C1 segment of cervical spinal cord (tissue), 14 donors: ENCODE results near the gene AFMID.
A peak's percentile ranks its signal among the peaks of the same experiment; 100 is the strongest.

Source experiments
- DNase-seq, 14 donors: peaks; one replicate each; lab custom pipeline; 2025; lab: John Stamatoyannopoulos, UW

Gene AFMID

DNA sequence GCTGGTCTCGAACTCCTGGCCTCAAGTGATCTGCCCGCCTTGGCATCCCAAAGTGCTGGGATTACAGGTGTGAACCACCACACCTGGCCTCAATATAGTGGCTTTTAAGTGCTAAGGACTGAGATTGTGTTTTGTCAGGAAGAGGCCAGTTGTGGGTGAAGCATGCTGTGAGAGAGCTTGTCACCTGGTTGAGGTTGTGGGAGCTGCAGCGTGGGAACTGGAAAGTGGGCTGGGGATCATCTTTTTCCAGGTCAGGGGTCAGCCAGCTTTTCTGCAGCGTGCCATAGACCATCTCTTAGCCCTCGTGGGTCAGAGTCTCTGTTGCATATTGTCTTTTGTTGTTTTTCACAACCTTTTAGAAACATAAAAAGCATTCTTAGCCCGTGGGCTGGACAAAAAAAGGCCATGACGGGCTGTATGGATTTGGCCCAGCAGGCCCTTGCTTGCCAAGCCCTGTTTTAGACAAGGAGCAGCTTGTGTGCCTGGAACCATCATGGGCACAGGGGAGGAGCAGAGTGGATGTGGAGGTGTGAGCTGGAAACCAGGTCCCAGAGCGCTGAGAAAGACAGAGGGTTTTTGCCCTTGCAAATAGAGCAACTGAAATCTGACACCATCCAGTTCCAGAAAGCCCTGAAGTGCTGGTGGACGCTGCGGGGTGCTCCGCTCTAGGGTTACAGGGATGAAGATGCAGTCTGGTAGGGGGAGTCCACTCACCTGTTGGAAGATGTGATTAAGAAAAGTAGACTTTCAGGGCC is 32.4 kb downstream of the AFMID start:
- no peak for DNase-seq

DNA sequence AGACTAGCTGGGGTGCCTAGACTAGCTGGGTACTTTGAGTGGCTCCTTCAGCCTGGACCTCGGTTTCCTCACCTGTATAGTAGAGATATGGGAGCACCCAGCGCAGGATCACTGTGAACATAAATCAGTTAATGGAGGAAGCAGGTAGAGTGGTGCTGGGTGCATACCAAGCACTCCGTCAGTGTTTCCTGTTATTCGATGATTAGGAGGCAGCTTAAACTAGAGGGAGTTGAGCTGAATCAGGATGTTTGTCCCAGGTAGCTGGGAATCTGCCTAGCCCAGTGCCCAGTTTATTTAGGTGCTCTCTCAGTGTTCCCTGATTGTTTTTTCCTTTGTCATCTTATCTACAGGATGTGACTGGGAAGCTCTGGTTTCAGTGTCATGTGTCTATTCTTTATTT is 35.9 kb downstream of the AFMID start:
- DNase-seq, result no peak

GRCh38 chr17:78223765-78224164 is 36.6 kb downstream of the AFMID start:
- peak in 1 of 14 donors; percentile 37 for DNase-seq

DNA sequence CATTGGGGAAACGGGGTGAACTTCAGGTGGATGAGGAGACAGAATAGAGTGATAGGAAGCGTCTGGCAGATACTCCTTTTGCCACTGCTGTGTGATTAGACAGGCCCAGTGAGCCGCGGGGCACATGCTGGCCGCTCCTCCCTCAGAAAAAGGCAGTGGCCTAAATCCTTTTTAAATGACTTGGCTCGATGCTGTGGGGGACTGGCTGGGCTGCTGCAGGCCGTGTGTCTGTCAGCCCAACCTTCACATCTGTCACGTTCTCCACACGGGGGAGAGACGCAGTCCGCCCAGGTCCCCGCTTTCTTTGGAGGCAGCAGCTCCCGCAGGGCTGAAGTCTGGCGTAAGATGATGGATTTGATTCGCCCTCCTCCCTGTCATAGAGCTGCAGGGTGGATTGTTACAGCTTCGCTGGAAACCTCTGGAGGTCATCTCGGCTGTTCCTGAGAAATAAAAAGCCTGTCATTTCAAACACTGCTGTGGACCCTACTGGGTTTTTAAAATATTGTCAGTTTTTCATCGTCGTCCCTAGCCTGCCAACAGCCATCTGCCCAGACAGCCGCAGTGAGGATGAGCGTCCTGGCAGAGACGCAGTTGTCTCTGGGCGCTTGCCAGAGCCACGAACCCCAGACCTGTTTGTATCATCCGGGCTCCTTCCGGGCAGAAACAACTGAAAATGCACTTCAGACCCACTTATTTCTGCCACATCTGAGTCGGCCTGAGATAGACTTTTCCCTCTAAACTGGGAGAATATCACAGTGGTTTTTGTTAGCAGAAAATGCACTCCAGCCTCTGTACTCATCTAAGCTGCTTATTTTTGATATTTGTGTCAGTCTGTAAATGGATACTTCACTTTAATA is 37.3 kb downstream of the AFMID start:
- peak in 9 of 14 donors; percentile 27 to 89 (median 66) for DNase-seq

DNA sequence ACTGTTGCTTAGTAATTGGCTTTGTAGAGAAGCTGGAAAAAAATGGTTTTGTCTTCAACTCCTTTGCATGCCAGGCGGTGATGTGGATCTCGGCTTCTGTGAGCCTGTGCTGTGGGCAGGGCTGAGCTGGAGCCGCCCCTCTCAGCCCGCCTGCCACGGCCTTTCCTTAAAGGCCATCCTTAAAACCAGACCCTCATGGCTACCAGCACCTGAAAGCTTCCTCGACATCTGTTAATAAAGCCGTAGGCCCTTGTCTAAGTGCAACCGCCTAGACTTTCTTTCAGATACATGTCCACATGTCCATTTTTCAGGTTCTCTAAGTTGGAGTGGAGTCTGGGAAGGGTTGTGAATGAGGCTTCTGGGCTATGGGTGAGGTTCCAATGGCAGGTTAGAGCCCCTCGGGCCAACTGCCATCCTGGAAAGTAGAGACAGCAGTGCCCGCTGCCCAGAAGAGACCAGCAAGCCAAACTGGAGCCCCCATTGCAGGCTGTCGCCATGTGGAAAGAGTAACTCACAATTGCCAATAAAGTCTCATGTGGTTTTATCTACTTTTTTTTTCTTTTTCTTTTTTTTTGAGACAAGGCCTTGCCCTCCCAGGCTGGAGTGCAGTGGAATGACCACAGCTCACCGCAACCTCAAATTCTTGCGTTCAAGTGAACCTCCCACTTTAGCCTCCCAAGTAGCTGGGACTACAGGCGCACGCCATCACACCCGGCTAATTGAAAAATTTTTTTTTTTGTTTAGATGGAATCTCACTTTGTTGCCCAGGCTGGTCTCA is 38.1 kb downstream of the AFMID start:
- peak in 3 of 14 donors; percentile 13 to 55 (median 21) for DNase-seq

- DNase-seq, result no peak
These were observed 39.0 kb downstream of the AFMID start for GRCh38 chr17:78226055-78226758.

GRCh38 chr17:78226759-78227454 is 39.7 kb downstream of the AFMID start:
- DNase-seq, result no peak

- DNase-seq, result peak in 6 of 14 donors; percentile 15 to 62 (median 28)
These were observed 40.3 kb downstream of the AFMID start for GRCh38 chr17:78227455-78227916.

DNA sequence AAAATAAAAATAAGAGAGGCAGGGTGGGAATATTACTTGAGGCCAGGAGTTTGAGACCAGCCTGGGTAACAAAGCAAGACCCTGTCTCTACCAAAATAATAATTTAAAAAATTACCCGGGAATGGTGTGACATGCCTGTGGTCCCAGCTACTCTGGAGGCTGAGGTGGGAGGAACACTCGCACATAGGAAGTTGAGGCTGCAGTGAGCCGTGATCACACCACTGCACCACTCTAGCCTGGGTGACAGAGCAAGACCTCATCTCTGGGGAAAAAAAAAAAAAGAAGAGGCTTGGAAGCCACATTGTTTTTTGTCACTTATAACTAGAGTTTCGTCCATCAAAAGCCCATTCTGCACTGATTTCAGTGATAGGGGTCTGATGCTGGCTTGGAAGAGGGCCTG is 41.0 kb downstream of the AFMID start:
- no peak for DNase-seq

DNA sequence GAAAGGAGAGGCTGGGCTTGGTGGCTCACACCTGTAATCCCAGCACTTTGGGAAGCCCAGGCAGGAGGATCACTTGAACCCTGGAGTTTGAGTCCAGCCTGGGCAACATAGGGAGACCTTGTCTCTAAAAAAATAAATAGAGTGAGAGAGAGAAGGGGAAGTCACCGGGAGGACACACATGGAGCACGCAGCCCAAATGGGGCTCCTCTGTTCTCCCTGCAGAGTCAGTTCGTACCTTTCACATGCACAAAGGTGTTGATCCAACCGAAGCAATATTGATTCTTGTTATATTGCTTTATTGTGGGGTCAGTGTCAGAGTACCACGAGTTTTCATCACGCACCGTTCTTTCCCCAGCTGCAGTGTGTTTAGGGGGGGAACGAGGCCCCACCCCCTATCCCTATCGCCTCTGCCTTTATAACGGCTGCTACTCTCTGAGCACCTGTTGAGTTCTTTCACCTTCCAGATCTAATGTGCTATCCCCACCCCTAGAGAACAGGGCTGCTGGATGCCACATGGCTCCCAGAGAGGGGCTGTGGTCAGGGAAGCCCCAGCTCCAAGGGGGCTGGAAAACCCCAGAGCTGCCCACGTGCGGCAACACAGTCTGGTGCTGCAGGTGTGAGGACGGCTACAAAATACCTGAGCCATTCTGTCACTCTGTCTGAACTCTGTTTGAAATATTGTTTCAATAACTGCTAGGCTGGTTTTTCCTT is 43.2 kb downstream of the AFMID start:
- no peak for DNase-seq

GRCh38 chr17:78230996-78231935 is 44.1 kb downstream of the AFMID start, which contains the start of gene TMEM235:
TSS of gene TMEM235 (plus strand) at chr17:78231631. CDS start at chr17:78232024, 393 bp downstream.
- DNase-seq, result peak in 3 of 14 donors; percentile 37 to 54 (median 52)

GRCh38 chr17:78231991-78232858 is 45.1 kb downstream of the AFMID start:
- peak in 2 of 14 donors; percentile 37 to 57 for DNase-seq

- no peak for DNase-seq
These were observed 45.7 kb downstream of the AFMID start for GRCh38 chr17:78232859-78233173.

DNA sequence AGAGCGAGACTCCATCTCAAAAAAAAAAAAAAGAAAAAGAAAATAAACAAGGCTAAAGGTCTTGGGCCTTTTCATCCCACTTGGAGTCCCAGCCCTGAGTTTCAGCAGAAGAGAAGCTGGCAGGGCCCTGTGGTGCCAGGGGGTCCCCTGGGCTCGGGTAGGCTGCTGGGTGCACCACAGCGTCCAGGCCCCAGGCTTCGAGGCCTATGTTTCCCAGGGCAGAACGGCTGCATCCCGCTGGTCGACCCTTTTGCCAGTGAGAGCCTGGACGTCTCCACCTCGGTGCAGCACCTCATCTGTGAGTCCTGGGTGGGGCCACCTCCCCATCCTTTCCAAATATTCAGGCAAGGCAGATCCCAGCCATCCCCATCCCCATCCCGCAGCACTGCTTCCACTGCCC is 46.5 kb downstream of the AFMID start:
- DNase-seq, result no peak

DNA sequence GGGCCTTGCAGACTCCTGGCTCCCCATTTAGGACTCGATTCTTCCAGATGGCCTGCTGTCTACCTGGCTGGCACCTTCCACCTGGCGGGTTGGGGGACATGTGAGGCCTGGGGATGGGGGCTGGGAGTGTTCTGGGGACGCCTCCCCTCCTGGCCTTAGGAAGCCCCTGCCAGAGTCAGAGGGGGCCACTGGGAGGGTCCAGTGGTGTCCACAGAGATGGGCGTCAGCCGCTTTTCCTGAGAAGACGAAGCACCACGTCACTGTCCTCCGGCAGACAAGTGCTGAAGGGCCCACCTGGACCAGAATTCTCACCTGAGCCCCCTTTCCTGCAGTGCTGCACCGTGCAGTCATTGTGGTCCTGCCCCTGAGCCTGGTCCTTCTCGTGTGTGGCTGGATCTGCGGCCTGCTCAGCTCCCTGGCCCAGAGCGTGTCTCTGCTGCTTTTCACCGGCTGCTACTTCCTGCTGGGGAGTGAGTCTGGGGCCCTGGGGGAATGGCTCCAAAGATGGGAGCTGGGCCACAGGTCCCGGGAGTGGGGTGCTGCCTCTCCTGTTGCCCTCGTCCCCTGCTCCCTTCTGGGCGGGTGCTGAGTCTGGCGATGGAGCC is 47.2 kb downstream of the AFMID start:
- DNase-seq, result peak in 1 of 14 donors; percentile 26

DNA sequence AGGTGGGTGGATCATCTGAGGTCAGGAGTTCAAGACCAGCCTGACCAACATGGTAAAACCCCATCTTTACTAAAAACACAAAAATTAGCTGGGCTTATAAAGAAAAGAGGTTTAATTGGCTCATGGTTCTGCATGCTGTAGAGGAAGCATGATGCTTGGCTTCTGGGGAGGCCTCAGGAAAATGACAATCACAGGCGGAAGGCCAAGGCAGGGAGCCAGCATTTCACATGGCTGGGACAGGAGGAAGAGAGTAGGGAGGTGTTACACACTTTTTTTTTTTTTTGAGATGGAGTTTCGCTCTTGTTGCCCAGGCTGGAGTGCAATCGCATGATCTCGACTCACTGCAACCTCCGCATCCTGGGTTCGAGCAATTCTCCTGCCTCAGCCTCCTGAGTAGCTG is 47.9 kb downstream of the AFMID start:
- DNase-seq, result peak in 8 of 14 donors; percentile 15 to 64 (median 32)

GRCh38 chr17:78235885-78236284 is 48.7 kb downstream of the AFMID start:
- DNase-seq, result no peak
